Progenitor cell of endocrine pancreas (in vitro differentiated cells): ENCODE measurements around the gene CD79B. TPM values are rescaled to one million over a fixed set of nuclear protein-coding genes. Genes with fewer than 3 reads are reported as not detected.

Source experiments
- DNase-seq: peaks from one replicate; pipeline ENCODE4 v3.0.0; 2021; ENCODE audit warnings: low spot score; ENCODE audit not compliant: unreplicated experiment
- H3K27ac Mint-ChIP-seq: 2 replicates; pipeline ENCODE4 v1.8.0; 2021; ENCODE audit warnings: mild to moderate bottlenecking, moderate library complexity, mixed read lengths
- H3K27me3 Mint-ChIP-seq: 2 replicates; pipeline ENCODE4 v1.8.0; 2021; ENCODE audit warnings: mixed read lengths
- H3K36me3 Mint-ChIP-seq: 2 replicates; pipeline ENCODE4 v1.8.0; 2022; ENCODE audit warnings: mixed read lengths; ENCODE audit not compliant: insufficient read depth
- H3K4me1 Mint-ChIP-seq: 2 replicates; pipeline ENCODE4 v1.8.0; 2021; ENCODE audit warnings: low read depth, mixed read lengths
- H3K4me3 Mint-ChIP-seq: 2 replicates; pipeline ENCODE4 v1.8.0; 2021; ENCODE audit warnings: low read depth, mild to moderate bottlenecking, moderate library complexity, mixed read lengths
- H3K9me3 Mint-ChIP-seq: 2 replicates; pipeline ENCODE4 v1.8.0; 2021; ENCODE audit warnings: low read depth, mixed read lengths
- total RNA-seq: library from RNA; stranded (reverse); gene quantifications from 2 replicates; pipeline ENCODE4 v1.2.1, GENCODE V29; 2021
- TF ChIP-seq, protein P1 (sequence below): fragments of 200-600 bp; sonication (generic); IDR thresholded peaks from one replicate; pipeline ENCODE4 v1.5.0; 2021; ENCODE audit warnings: antibody characterized with exemption, mild to moderate bottlenecking; ENCODE audit not compliant: unreplicated experiment

CD79B gene
- total RNA-seq, 1 donor from 2014 or later = not detected

DNA sequence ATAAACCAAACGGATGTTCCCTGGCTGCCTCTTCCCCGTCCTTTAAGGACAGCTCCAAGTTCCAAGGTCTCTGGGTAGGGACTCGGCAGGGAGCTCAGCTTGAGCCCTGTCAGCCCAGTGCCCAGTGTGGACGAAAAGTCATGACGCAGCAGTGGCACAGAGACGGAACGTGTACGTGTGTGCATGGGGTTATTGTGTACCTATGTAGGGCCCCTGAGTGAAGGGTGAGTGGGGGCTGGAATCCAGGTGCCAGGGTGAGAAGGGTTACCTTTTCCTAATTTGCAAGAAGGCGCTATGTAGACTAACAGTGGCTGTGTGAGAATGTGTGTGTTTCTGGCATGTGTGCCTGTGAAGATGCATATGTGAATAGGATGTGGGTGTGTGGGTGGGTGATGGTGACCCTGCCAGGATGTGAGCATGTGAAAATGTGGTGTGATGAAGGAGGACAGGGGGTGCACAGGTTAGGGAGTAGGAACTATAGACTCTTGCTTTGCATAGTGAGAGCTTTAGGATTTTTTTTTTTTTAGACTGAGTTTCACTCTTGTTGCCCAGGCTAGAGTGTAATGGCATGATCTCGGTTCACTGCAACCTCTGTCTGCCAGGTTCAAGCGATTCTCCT lies 34.6 kb upstream of the CD79B start:
- DNase-seq = no peak
- H3K4me3 Mint-ChIP-seq = no peak overlapping the region
- H3K27ac Mint-ChIP-seq = no peak overlapping the region
- H3K27me3 Mint-ChIP-seq = peaks cover 39% of the 10 kb centered on the region
- TF ChIP-seq, protein P1, sequence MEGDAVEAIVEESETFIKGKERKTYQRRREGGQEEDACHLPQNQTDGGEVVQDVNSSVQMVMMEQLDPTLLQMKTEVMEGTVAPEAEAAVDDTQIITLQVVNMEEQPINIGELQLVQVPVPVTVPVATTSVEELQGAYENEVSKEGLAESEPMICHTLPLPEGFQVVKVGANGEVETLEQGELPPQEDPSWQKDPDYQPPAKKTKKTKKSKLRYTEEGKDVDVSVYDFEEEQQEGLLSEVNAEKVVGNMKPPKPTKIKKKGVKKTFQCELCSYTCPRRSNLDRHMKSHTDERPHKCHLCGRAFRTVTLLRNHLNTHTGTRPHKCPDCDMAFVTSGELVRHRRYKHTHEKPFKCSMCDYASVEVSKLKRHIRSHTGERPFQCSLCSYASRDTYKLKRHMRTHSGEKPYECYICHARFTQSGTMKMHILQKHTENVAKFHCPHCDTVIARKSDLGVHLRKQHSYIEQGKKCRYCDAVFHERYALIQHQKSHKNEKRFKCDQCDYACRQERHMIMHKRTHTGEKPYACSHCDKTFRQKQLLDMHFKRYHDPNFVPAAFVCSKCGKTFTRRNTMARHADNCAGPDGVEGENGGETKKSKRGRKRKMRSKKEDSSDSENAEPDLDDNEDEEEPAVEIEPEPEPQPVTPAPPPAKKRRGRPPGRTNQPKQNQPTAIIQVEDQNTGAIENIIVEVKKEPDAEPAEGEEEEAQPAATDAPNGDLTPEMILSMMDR = no peak
- H3K4me1 Mint-ChIP-seq = peaks cover 2% of the 10 kb centered on the region
- no peaks in the 10 kb centered on the region for H3K36me3 Mint-ChIP-seq
- H3K9me3 Mint-ChIP-seq = no peaks in the 10 kb centered on the region

DNA sequence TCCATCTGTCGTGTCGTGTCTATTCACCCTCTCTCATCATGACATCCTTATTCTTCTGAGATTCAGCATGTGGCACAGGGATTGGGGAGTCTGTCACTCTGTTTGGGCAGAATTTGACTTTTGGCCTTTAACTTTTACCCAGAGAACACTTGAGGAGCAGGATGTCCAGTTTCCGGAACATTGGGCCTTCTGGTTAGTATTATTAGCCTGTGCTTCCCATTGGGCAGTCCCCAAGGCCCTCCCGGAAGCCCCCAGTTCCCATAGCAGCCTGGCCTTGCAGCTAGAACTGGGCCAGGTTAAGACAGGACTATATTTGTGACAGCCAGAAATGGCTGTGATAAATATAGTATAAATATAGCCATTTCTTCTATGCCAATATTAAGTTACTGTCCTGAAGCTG lies 31.0 kb upstream of the CD79B start:
- Mint-ChIP-seq H3K9me3 (no peaks in the 10 kb centered on the region), H3K4me1 (peaks cover 3% of the 10 kb centered on the region), H3K27ac (no peak overlapping the region), H3K4me3 (no peak overlapping the region), H3K27me3 (peaks cover 45% of the 10 kb centered on the region), H3K36me3 (no peaks in the 10 kb centered on the region)
- no peak for DNase-seq
- TF ChIP-seq, protein P1 = no peak

DNA sequence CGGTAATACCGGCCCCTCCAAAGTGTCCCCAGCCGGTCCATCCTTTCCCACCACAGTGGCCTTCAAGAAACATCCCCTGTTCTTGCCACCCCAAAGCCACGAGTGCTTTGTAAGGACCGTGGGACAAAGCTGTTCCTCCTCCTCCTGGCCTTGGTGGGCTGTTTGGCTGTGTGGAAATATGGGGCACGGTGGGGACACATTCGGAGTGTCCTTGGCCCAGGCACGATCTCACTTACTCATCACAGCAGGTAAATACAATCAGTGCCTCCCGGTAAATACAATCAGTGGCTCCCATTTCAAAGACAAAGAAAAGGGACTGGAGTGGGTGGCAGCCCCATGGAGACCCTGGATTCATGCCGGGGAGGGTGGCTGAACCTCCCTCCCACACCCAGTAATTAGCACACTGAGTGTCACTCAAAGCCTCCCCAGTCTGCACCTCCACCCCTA lies 30.2 kb upstream of the CD79B start:
- no peaks in the 10 kb centered on the region for H3K36me3 Mint-ChIP-seq
- DNase-seq = no peak
- H3K27ac Mint-ChIP-seq = peak overlapping the region; percentile 21
- peaks cover 43% of the 10 kb centered on the region for H3K27me3 Mint-ChIP-seq
- TF ChIP-seq, protein P1 = no peak
- H3K4me1 Mint-ChIP-seq = peaks cover 3% of the 10 kb centered on the region
- no peak overlapping the region for H3K4me3 Mint-ChIP-seq
- no peaks in the 10 kb centered on the region for H3K9me3 Mint-ChIP-seq

DNA sequence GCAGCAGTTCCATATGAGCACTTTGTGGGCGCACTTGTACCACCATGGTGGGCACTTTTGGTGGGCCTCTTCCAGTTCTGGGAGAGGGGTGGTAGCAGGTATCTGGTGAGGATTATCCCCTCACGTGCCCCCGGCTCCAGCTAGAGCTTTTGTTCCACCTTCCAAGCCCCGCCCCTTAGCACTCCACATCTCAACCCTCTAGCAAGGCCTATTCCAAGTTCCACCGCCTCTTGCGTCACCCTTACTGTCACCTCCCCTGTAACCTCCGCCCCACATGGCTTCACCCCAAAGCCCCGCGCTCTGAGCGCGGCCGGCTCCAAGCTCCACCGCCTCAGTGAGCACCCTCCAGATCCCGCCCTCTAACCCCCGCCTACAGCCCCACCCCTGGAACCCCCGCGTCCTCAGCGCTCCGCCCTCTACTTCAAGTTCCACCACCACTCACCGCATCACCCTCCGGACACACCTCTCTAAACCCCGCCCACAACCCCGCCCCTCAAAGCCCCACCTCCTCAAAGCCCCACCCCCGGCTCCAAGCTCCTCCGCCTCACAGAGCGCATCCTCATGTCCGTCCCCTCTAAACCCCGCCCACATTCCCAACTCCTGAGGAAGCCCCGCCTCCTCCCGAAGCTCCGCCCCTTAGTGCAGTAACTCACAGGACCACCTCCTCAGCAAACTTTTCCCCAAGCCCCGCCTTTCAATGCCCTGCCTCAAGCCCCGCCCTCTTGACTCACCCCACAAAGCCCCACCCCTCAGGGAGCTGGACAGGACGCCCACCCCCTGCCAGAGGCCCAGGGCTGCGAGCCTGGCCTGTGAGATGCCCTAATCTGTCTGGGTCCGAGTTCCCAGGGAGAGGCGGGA lies 29.5 kb upstream of the CD79B start:
- H3K4me3 Mint-ChIP-seq = peak overlapping the region; percentile 11
- TF ChIP-seq, protein P1 = no peak
- no peaks in the 10 kb centered on the region for H3K36me3 Mint-ChIP-seq
- H3K4me1 Mint-ChIP-seq = peaks cover 3% of the 10 kb centered on the region
- H3K27ac Mint-ChIP-seq = no peak overlapping the region
- peak; percentile 41 for DNase-seq
- H3K27me3 Mint-ChIP-seq = peaks cover 42% of the 10 kb centered on the region
- no peaks in the 10 kb centered on the region for H3K9me3 Mint-ChIP-seq

DNA sequence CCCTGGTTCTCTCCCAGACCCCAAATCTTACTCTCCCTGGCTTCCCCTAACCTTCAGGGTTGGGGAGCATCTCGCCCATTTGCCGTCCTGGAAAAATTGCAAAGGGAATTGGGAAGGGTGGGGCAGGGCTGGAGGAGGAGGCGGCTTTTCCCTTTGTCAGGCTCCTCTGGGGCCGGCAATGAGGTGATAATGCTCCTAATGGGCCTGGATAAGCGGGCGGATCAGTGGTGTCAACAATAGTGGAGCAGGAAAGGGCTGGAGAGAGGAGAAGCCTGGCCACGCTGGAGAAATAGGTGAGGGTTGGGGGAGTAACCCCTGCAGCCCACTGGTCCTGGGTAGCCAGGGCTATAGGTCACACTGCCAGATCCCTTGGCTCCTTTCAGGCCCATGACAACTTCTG lies 28.3 kb upstream of the CD79B start:
- TF ChIP-seq, protein P1 = no peak
- DNase-seq = no peak
- peaks cover 44% of the 10 kb centered on the region for H3K27me3 Mint-ChIP-seq
- no peak overlapping the region for H3K27ac Mint-ChIP-seq
- peaks cover 3% of the 10 kb centered on the region for H3K4me1 Mint-ChIP-seq
- no peak overlapping the region for H3K4me3 Mint-ChIP-seq
- H3K9me3 Mint-ChIP-seq = no peaks in the 10 kb centered on the region
- no peaks in the 10 kb centered on the region for H3K36me3 Mint-ChIP-seq
